NCI-H510A treated with DMSO at 0.1 percent for 48 hours (cell line): Measurements from ENCODE around the gene NECAP2.

ENCODE experiments used
- DNase-seq: peaks from one replicate; lab custom pipeline; 2025; lab: John Stamatoyannopoulos, UW

Gene NECAP2, protein sequence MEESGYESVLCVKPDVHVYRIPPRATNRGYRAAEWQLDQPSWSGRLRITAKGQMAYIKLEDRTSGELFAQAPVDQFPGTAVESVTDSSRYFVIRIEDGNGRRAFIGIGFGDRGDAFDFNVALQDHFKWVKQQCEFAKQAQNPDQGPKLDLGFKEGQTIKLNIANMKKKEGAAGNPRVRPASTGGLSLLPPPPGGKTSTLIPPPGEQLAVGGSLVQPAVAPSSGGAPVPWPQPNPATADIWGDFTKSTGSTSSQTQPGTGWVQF

DNA sequence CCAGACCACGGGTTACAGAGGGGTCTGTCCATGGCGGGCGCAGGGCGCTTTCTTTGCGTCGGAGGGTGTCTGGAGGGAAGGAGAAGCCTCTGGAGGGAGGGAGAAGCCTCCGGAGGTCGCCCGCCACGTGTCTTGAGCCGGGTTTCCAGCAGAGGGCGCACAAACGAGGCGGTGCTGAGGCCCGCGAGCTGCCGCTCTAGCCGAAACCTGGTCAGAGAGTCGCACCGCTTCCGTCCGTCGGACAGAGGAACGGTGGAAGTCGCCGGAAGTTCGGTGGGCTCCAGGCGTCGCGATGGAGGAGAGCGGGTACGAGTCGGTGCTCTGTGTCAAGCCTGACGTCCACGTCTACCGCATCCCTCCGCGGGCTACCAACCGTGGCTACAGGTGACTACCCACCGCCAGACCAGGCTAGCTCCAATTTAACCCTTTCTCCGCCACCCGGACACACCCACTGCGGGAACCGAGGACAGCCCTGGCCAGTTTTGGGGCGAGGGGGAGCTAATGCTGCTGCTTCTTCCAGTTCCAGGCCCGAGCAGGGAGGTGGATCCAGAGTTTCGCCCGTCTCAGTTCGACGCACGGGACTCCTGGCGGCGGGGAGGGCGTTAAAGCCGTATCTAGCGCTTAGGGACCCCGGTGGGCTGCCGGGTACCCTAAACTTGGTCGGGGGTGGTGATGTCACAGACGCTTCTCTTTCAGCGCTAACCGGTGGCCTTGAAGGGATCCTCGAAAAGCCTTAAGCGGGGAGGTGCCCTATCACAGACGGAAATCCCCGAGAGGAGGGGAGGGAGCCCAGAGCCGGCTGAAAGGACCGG lies at the start of gene NECAP2:
NECAP2 (plus strand) TSS at position 255 of the 812 bp plus-strand sequence; CDS start at position 293, 38 bp downstream.
- peak; percentile 99 for DNase-seq

DNA sequence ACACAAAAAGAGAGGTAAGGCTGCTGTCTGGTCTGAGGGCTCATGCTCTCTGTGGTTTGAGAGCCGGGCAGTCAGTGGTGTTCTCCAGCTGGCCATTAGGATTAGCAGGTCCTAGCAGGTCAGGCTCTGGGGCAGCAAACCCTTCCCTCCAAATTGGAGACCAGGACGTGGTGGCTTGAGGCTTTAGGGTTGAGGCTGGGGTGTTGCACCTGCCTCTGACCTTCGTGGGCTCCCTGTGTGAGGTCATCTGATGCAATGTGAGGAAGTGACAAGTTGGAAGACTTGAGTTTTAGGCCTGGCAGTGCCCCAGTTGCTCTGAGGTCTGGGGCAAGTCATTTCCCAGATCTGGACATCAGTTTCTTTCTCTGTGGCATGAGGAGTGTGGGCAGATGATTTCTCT lies 49.1 kb upstream of the NECAP2 start:
- no peak for DNase-seq

DNA sequence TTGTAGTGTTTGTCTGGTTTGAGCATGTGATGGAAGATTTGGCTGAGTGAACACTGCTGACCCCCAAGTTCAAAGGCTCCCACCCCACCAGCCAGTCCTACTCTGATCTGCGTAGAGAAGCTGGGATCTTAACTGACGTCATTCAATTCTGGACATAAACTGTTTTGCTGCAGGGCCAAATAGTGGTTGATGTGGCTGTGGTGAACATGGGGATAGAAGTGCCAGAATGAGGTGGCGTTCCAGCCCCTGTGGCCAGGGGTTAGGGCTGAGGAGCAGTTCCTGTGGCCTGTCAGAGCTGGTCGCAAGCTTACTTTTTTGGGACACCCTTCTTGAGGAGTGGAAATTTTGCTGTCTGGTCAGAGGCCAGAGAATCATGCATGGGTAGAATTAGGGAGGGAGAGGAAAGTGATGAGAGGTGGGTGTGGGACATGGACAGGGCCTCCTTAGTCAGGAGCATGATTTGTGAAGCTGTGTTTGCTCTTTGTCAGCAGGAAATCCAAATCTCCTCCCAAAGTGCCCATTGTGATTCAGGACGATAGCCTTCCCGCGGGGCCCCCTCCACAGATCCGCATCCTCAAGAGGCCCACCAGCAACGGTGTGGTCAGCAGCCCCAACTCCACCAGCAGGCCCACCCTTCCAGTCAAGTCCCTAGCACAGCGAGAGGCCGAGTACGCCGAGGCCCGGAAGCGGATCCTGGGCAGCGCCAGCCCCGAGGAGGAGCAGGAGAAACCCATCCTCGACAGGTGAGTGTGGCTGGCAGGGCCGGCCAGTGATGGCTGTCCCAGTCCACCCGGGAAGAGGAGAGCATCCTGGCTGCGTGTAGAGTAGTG lies 47.6 kb upstream of the NECAP2 start:
- DNase-seq = no peak

DNA sequence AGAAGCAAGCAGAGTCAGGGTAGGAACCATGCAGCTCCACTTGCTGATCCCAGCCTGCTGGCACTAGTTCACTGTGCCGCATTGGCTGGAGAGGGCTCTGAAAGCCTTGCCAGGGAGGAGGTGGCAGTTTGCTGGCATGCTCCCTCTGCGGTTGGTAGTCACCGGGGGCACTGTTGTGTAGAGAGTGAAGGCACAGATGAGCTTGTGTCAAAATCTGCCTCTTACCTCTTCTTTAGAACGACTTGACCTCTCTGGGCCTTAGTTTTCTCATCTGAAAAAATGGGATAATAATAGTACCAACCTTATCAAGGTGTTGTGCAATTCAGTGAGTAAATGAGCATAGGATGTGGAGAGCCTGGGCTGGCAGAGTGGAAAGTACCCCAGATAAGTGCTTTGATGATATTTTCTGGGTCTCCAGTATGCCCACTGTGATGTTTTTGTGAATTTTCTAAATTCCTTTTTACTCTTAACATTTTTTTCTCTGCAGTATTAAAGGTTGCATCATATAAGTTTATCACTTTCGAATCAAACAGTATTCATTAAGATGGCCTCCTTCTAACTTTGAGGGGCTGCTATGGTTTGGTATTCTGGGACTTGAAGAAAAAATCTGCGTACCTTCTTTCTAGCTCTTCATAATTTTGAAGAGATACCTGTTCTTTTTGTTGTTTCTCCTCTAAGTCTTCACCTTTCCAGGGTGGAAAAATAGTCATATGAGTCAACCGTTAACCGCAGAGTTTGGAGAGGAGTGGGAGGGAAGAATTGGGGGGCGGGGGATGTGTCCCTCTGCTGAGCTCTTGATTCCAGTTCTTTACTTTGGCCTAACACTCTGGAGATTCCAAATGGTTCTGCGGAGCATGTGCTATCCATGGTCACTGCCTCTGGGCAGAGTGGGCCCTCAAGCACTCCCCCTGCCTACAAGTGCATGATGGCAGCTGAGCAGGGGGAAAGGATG lies 46.7 kb upstream of the NECAP2 start:
- no peak for DNase-seq

DNA sequence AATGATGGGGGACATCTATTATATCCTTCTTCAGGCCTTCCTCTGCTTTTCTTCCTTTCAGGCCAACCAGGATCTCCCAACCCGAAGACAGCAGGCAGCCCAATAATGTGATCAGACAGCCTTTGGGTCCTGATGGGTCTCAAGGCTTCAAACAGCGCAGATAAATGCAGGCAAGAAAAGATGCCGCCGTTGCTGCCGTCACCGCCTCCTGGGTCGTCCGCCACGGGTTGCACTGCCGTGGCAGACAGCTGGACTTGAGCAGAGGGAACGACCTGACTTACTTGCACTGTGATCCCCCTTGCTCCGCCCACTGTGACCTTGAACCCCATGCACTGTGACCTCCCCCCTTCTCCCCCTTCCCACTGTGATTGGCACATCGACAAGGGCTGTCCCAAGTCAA lies 45.5 kb upstream of the NECAP2 start:
- DNase-seq = no peak

DNA sequence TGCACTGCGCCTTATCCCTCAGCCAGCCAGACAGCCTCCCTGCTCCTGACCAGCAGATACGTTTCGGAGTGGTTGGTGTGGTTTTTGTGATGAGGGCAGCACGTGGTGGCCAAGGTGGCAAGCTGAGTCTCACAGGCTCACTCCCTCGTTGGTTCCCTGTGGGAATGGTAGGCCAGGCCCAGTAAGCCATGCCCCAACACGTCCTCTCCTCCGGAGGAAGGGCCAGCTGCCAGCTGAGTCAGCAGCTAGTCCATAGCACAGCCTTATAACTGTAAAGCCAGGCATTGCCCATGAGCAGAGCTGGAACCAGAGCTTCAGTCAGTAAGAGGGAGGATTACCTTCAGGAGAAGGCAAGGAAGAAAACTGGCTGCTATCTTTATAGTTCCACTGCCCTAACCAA lies 43.9 kb upstream of the NECAP2 start:
- DNase-seq = peak; percentile 28

DNA sequence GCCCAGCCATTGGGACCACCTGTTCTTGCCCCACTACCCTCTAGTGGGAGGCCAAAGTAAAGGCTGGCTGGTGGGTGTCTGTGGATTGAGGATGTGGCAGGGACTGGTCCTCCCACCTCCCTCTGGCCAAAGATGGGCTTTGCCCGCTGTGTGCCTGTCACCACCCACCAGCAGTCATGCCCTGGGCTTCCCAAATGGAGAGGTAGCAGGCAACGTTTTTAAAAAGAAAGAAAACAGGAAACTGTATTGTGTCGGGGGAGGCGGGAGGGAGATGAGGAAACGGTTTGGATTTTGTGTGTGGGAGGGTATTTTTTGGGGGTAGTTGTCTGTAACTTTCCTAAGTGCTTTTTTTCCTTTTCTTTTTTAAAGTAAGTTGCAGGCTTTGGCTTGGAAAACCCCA lies 43.4 kb upstream of the NECAP2 start:
- DNase-seq = no peak

DNA sequence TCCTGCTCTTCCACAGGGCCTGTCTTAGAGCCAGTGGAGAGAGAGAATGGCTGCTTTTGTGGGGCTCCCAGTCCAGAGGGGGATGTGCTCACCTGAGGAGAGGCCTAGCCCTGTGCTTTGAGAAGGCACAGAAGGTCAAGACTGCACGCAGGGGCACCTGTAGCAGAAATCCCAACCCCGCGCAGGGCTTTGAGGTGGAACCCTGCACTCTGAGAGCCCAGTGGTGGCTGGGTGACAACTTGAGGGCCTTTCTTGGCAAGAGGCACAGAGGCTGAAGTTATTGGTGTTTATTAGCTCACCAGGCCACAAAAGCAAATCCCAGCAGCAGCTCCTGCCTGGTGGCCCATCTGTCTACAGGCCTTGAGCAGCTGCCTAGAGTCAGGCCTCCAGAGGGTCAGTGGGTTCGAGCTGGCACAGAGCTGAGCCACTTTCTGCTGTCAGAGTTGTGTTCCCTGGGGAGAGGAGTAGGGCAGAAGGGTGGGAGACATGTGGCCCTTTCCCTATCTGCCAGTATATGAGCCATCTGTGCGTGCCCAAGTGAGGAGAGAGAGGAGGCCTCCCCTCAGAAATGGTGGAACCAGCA lies 42.1 kb upstream of the NECAP2 start:
- DNase-seq = no peak

DNA sequence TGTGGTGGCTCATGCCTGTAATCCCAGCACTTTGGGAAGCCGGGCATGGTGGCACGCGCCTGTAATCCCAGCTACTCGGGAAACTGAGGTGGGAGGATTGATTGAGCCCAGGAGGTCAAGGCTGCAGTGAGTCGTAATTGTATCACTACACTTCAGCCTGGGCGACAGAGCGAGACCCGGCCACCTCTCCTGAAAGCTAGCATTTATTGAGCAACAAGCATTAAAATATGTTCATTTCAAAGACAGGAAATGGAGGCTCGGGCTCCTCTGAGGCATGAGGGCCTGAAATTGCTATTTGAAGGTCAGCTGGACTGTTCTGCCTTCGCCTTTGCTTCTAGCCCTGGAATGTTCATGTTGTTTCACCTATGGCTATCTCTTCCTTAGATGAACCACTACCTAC lies 37.8 kb upstream of the NECAP2 start:
- no peak for DNase-seq

DNA sequence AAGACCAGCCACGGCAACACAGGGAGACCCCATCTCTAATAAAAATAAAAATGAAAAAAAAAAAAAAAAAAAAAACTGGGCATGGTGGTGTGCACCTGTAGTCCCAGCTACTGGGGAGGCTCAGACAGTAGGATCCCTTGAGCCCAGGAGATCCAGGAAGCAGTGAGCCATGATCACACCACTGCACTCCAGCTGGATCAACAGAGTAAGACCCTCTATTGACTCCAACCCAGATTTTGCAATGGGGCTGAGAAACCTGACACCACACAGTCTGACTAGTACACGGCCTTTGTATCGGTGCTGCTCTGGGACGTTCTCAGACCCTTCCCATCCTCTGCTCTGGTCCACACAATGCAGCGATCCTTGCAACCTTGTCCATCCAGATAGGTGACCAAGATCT lies 35.1 kb upstream of the NECAP2 start:
- no peak for DNase-seq

DNA sequence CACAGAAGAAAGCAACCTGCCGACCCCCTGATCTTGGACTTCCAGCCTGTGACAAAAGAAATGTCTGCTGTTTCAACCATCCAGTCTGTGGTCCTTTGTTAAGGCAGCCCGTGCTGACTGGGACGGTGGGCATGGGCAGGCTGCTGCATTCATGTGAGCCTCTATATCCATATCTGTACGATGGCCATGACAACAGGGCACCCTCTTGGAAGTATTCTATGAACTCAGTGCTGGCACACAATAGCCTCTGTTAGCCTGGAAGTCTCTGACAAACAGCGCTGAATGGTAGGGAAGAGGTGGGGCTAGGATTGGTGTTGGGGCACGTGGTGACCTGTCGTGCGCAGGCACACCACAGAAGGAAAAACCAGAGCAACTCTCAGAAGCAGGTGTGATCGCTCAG lies 33.7 kb upstream of the NECAP2 start:
- no peak for DNase-seq

DNA sequence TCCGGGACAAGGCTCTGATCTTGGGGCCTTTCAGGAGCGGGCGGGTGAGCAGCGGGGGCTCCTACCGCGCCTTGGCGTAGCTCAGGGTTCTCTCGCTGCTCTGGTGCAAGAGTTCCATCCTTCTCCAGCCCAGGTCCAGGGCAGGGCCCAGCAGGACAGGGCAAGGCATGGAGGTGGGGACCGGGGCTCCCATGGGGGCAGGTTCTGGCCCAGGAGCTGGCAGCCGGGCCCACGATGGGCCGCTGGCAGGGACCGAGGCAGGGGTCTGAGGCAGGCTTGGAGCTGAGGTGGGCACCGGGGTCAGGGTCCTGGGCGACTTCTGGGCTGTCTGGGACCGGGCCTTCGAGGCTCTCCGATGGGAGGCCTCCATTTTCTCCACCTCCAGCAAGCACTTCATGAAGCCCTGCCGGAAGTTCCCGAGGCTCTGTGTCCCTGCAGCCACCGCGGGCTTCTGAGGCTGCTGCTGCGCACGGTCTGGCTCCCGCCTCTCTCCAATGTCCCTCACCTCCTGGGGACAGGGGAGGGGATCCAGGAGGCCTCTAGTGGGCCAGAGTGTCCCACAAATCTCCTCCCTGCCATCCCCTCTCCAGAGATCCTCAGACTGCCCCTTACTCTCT lies 30.9 kb upstream of the NECAP2 start:
- no peak for DNase-seq

DNA sequence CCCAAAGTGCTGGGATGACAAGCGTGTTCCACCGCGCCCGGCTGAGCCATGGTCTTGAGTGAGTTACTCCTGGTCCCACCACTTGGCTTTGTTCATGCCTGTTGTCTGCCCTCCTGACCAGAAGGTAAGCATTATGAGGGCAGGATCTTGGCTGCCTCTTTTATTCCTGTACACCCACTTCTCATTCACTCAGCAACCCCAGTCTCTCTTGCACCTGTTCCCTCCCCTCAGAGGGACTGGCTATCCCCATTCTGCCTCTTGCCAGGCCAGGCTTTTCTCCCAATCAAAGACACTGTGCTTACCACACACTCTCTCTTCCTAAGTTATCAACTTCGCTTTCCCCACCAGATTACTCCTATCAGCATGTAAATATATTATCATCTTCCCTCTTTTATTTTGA lies 29.7 kb upstream of the NECAP2 start:
- no peak for DNase-seq

DNA sequence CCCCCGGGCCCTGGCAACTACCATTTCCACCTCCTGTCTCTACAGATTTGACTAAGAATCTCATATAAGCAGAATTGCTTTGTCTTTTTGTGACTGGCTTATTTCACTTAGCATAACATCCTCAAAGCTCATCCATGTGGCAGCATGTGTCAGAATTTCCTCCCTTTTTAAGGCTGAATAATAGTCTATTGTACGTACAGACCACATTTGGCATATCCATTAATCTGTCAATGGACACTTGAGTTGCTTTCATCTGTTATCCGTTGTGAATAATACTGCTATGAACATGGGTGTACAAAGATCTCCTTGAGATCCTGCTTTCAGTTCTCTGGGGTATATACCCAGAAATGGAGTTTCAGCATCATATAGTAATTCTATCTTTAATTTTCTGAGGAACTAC lies 27.3 kb upstream of the NECAP2 start:
- DNase-seq = no peak

DNA sequence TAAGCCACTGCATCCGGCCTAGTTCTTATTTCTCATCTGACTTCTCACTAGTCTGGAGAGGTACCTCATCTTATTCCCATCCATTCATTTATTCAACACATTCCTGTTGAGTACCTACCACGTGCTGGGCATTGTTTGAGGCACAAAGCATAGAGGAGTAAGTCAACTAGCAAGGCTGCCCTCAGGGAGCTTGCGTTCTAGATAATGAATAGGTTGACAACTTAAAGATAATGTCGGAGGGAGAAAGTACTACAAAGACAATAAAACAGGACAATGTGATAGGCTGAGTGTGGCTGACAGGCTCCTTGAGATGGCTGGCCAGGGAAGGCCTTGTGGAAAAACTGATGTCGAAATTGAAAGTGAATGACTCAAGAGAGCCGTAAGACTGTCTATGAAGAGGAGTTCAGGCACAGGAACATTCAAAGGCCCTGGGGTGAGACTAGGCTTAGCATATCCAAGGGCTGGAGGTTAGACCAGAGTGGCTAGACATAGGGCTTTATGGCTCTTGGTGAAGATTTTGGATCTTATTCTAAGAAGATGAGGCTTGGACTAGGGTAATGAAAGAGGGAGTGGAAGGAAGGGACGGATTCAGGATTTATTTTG lies 21.6 kb upstream of the NECAP2 start:
- DNase-seq = no peak

DNA sequence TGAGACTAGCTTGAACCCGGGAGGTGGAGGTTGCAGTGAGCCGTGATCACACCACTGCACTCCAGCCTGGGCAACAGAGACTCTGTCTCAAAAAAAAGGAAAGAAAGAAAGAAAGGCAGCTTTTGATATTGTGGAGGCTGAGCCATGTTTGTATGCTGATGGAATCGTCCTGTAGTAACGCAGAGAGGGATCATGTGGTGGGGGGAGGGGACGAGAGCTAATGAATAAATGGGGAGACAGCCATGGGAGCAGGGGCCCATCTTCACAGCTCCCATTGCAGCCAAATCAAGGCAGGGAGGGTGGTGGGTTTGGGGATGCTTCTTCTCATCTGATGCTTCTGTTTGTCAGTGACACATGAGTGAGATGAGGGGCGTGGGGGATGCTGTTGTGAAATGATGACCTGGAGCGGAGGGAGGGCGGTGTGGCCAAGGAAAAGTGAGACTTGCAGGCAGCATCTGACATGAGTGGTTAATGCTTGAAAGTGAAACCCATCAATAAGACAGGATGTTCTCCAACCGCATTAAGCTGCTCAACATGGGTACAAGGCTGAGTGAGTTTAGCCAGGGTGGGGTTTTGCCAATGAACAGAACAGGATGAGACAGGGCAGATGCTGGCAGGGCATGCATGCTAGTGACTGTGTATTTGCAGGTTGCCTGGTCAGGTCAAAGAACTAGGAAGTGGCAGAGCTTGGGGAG lies 20.0 kb upstream of the NECAP2 start:
- no peak for DNase-seq

DNA sequence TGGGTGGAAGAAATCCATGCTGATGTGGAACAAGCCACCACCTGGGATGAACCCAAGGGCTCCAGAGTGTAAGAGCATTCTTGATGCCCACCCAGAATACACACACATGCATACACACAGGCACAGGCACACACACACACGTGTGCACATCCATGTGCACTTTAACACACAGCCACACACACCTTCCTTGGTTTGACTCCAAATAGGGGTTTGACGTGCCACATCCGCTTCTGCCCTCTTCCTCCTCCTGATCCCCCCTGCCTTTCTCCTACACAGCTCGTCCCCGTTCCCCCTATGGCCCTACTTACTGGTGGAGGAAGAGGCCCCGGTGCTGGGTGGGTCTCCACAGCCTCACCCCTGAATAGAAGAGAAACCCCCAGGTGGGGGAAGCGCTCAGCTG lies 19.3 kb upstream of the NECAP2 start:
- no peak for DNase-seq

DNA sequence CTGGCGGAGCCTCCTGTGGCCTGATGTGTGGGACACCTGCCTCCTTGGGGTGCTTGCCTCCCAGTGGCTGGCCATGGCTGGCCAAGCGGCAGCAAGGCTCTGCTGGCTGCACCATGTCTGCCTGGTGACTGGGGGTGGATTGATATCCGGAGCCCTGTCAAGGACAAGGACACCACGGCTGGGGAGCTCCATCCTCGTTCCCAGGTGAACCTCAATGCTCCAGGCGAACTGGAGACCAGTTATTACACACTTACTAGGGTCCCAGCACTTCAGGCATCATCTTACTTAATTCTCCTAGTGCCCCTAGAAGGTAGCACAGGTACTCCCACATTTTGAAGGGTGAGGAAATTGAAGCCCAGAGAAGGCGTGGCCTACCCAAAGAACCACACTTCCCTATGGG lies 18.5 kb upstream of the NECAP2 start:
- DNase-seq = no peak

DNA sequence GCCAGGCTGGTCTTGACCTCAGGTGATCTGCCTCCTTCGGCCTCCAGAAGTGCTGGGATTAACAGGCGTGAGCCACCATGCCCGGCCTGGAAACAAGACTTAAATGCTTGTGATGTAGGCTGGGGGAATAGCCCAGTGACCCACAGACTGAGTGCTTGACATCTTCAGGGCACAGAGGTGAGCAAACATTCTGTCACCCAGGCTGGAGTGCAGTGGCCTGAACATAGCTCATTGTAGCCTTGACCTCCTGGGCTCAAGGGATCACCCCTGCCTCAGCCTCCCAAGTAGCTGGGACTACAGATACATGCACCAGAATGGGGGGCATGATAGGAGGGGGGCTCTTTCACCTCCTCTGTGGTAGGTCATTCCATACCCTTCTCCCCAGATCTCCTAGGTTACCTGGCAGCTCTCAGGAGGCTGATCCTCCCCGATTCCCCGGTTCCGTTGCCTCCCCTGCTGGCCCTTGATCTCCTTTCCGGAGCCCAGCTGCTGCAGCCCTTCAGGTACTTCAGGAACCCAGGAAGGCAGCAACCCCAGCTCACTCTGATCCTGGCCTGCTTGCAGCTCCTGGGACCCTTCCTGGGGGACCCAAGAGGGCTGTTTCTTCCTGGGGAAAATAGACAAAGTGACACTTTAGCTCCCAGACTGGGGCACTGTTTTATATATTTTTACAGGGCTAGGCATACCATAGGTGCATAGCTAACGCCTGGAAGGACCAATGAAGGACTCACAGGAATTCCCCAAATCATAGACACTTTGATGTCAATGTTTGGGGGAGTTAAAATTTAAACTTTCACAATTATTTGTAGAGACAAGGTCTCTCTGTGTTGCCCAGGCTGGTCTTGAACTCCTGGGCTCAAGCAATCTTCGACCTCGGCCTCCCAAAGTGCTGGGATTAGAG lies 15.1 kb upstream of the NECAP2 start:
- no peak for DNase-seq
